Stimulated activated CD4-positive, alpha-beta T cell treated with anti-CD3 and anti-CD28 coated beads, TNF-alpha, amount 100 ng/mL, for 1 hour (primary cell): ENCODE results near the gene PPP1R16B.
A peak's percentile ranks its signal among the peaks of the same experiment; 100 is the strongest.
"Not testable (repeated sequence)": the region's sequence is repeated elsewhere in the genome, so short reads cannot be mapped to it uniquely, and the experiment has no call there.

Source experiments
- DNase-seq, 3 donors: peaks; one replicate each; pipeline ENCODE4 v3.0.0-alpha.2; 2020; ENCODE audit warnings: low read depth in 3 of 3, low spot score in 1 of 3

PPP1R16B gene

DNA sequence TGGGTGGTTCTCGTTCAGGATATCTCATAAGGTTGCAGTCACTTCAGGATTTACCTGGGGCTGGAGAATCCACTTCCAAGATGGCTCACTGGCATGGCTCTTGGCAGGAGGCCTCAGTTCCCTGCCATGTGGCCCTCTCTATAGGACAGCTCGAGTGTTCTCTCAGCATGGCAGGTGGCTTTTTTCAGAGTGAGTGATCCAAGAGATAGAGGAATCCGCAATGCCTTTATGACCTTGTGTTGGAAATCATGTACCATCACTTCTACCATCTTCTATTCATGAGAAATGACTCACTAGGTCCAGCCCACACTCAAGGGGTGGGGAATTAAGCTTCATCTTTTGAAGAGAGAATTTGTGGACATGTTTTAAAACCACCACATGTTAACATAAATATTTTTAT is 37.8 kb downstream of the PPP1R16B start:
- no peak for DNase-seq

GRCh38 chr20:38844963-38845362 is 39.5 kb downstream of the PPP1R16B start:
- DNase-seq = no peak

DNA sequence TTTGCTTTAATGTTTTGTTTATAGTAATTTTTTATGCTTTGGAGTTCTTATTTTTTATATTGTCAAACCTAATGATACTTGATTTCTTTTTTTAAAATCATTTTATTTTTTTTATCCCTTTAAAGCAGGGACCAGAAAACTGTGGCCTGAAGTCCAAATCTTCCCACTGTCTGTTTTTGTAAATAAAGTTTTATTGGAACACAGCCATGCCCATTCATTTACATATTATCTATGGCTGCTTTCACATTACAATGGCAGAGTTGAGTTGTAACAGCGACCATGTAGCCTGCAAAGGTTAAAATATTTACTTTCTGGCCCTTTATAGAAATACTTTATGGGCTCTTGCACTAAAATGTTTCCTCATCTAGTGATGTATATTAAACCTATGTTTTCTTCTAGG is 42.3 kb downstream of the PPP1R16B start:
- DNase-seq = no peak

- DNase-seq = no peak
These were observed 48.3 kb downstream of the PPP1R16B start for GRCh38 chr20:38853759-38854158.

DNA sequence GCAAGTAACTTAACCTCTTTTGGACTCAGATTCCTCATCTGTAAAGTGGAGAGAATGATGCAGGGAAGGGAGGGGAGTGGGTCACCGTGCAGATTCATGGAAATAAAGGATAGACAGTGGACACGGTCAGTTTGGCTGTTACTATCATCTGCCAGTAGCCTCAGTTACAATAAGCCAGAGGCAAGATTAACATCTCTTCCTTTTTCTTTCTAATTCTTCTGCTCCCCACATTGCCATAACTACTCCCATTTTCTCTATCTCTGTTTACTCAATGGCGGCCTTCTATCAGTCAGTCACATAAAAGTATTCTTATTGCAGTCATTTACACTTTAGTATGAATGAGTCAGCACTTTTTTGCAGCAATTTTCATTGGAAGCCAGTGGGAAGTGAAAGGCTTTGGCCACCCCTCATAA is 49.2 kb downstream of the PPP1R16B start:
- DNase-seq = no peak

DNA sequence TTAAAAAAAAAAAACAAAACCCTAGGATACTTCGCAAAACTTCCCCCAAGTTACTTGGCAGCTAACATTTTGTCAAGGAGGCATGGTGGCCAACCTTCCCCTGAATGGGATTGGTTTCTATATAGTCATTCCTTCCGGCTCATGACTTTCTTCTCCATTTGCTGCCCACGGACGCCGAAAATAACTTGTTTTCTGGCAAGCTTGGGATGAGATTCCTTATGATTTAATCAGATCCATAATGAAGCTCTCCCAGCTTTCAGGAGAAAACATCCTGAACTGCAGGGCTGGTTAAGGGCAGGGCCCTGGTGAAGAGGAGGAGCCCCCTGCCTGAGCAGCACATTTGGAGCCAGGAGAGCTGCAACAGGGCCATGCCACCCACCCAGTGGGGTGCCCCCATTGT is 49.9 kb downstream of the PPP1R16B start:
- no peak for DNase-seq

DNA sequence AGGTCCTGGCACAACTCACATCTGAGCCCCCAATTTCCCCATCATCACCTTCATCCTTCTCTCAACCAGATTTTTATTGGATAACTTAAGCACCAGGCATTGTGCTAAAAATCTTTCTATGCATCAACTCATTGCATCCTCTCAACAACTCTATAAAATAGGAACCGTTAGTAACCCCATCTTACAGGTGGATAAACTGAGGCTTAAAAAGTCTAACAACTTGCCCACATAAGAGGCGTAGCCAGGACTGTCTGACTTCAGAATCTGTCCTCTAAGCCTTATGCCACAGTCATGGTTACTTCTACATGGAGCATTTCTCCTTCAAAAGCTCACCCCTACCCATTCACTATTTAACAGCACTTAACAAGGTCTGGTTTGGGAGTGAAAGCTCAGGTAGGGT is 51.1 kb downstream of the PPP1R16B start:
- DNase-seq = no peak

DNA sequence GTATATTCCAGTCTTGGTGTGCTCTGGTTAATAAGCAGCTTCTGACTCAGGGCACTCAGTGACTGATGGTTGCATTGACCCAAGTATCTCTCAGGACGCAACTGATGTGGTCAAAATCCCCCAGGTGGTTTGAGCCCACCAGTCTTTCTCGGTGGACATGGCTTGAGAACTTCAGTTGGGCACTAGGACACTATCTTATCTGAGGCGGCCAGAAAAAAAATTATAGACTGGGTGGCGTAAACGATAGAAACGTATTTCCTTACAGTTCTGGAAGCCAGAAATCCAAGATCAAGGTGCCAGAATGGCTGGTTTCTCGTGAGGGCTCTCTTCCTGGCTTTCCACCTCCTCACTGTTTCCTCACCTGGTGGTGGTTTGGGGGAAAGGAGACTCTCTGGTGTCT is 52.2 kb downstream of the PPP1R16B start:
- DNase-seq = no peak

DNA sequence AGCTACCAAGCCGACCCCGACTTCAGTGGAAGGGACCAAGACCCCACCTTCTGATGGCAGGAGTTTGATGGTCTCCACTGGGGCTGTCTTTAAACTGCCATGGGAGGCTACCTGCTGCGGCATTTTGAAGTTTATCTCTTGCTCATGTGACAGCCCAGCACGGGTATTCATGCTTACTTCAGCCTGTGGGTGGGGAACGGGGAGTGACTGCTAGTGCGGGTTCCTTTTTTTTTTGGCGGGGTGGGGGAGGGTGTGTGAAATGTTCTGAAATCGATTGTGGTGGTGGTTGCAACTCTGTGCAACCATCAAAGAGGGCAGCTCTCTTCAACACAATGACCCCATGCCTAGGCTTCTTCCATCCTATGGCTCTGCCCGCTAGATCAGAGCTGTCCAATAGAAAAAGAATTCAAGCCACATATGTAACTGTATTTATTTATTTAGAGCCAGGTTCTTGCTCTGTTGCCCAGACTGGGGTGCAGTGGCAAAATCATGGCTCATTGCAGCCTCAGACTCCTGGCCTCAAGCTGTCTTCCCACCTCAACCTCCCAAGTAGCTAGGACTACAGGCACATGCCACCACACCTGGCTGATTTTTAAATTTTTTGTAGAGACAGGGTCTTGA is 53.7 kb downstream of the PPP1R16B start:
- DNase-seq = no peak

GRCh38 chr20:38859857-38860256 is 54.4 kb downstream of the PPP1R16B start:
- not testable (repeated sequence) for DNase-seq

GRCh38 chr20:38861071-38861401 is 55.5 kb downstream of the PPP1R16B start:
- DNase-seq = no peak

DNA sequence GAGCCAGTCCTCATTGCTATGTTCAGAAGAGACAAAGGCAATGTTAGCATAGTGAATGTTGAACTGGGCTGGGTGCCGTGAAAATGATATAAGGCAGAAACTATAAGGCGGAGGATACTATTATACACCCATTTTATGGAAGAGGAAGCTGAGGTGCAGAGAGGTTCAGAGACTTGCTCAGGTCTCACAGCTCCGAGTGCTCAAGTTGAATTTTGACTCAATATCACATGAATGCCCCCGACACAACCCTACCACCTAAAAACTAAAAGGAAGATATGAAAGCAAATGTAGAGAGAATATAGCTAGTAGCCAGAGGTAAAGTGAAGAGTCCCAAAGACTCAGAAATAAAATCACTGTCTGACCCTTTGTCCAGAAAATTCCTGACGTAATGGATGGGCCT is 56.7 kb downstream of the PPP1R16B start:
- no peak for DNase-seq

GRCh38 chr20:38863024-38863851 is 57.7 kb downstream of the PPP1R16B start:
- peak in 1 of 3 donors; percentile 33 for DNase-seq

- no peak for DNase-seq
These were observed 59.2 kb downstream of the PPP1R16B start for GRCh38 chr20:38864662-38865061.

- DNase-seq = no peak
These were observed 61.0 kb downstream of the PPP1R16B start for GRCh38 chr20:38866265-38867061.

DNA sequence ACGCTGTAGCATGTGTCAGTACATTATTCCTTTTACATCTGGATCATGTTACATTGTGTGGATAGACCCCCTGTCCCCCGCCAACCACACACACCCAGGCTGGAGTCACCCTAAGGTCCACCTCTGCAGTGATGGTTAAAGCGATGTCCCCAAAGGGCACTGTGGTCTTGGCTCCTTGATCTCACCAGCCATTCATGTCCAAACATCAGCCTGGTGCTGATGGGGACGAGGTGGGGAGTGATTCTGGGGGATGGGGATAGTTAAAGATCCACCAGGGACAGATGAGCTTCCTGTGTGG is 61.5 kb downstream of the PPP1R16B start:
- DNase-seq = no peak

DNA sequence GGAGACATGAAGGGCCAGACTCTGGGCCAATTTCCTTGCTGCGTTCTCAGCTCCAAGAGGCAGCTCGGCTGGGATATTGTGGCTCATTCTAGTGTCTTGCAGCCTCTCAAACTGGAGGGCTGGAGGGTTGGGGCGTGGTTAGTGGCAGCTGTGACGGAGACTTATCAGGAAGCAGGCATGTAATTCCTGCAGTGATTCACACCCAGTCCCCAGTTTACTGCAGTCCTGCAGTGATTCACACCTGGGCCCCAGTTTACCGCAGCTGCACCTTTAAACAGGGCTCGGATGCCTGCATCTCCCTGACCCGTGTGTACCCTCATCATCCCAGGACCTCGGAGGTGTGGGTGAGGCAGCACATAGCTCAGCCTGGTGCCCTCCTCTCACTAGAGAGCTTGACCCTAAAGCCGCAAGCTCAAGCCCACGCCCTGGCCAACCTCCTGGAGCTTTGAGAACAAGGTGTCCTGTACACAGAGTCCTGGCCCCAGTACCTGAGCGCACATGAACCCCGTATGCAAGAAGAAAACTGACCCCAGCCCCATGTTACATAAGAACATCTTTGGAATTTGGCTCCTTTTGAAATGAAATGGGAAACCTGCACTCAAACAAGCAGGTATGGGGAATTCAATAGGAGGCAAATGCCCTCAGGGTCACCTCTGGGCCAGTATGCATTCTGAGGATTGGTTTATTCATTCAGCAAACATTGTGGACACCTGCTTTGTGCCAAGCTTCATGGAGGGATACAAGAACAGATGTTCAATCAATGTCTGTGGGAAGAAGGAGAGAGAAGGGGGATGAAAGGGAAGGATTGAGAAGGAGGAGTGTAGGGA is 65.4 kb downstream of the PPP1R16B start:
- DNase-seq = no peak

- DNase-seq = no peak
These were observed 66.1 kb downstream of the PPP1R16B start for GRCh38 chr20:38871560-38871953.

GRCh38 chr20:38872036-38872435 is 66.5 kb downstream of the PPP1R16B start:
- no peak for DNase-seq

GRCh38 chr20:38872491-38873049 is 67.1 kb downstream of the PPP1R16B start:
- DNase-seq = no peak

DNA sequence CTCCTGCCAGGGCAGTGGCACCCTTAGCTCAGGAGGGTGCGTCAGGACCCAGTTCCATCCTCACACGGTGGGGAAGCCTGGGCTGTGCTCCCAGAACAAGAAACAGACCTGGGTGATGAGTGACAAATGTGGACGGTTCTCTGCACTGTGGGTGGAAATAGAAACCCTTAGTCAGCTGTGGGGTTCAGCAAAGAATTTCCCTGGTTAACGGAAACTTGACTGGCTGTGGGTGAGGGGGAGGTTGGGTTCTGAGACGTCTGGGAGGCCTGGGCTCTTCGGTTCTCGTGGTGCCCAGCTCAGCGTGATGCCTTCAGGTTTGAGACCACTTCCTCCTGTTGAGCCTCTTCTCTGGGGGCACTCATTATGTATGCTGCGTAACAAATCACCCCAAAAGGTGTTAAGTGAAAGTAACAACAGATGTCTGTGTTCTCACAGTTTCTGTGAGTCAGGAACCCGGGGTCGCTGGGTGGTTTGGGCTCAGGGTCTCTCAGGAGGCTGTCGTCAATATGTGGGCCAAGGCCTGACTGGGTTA is 67.6 kb downstream of the PPP1R16B start:
- DNase-seq = peak; percentile 58 to 68 (median 59)
